ENCODE data around the gene TDRD10. TPM values are rescaled to one million over a fixed set of nuclear protein-coding genes. Genes with fewer than 3 reads are reported as not detected.

TDRD10 gene
- polyA plus RNA-seq, 3 donors, result not detected

GRCh38 chr1:154595621-154596020 is 93.6 kb downstream of the TDRD10 start:
- TF ChIP-seq CTCF (IDR thresholded peaks at IDR 0.05), result no peak
- Mint-ChIP-seq H3K36me3 (peaks cover 82 to 95% of the 10 kb centered on the region in 2 donors), H3K4me3 (no peak overlapping the region), H3K4me1 (no peaks in the 10 kb centered on the region), H3K27ac (no peak overlapping the region), H3K27me3 (ENCODE audit: low read depth in 3 of 3) (peaks cover 0 to 2% (median 0%) of the 10 kb centered on the region in 3 donors), H3K9me3 (no peaks in the 10 kb centered on the region)
- Histone ChIP-seq H2AFZ (ENCODE audit: insufficient read depth, low read depth, low read length, poor library complexity, severe bottlenecking) (no peak overlapping the region), H3K27ac (ENCODE audit: low read depth in 1 of 2, low read length in 2 of 2) (no peak overlapping the region), H3K27me3 (ENCODE audit: control insufficient read depth in 2 of 2, insufficient read depth in 2 of 2, low read length in 2 of 2) (no peaks in the 10 kb centered on the region), H3K4me2 (replicated peaks; ENCODE audit: extremely low read depth, low read length, poor library complexity, severe bottlenecking) (no peak overlapping the region), H3K36me3 (replicated peaks in 1 of 2; ENCODE audit: control insufficient read depth in 1 of 2, insufficient read depth in 2 of 2, low read length in 2 of 2) (peaks cover 97 to 99% of the 10 kb centered on the region in 2 donors), H4K20me1 (ENCODE audit: insufficient read depth, low read length) (peaks cover 99% of the 10 kb centered on the region), H3K4me1 (ENCODE audit: control insufficient read depth in 1 of 2, insufficient read depth in 2 of 2, low read length in 2 of 2) (no peaks in the 10 kb centered on the region), H3K79me2 (ENCODE audit: insufficient read depth, low read length) (peaks cover 40% of the 10 kb centered on the region), H3K9me3 (replicated peaks in 1 of 2; ENCODE audit: control insufficient read depth in 1 of 2, insufficient read depth in 1 of 2, low read length in 2 of 2) (no peaks in the 10 kb centered on the region), H3K4me3 (replicated peaks in 1 of 3; ENCODE audit: low read depth in 2 of 3, low read length in 3 of 3) (no peak overlapping the region), H3K9ac (ENCODE audit: insufficient read depth, low read length, poor library complexity, severe bottlenecking) (no peak overlapping the region)
- intact Hi-C loops (cut with micrococcal nuclease), result no loop called here
- WGBS (ENCODE audit: insufficient coverage), result no CpG with 5 or more reads among the region's 1 CpG
- no peak for DNase-seq

Other genes with a start within 250 kb of the TDRD10 start
- 10 to 100 TPM; 51.4 to 94.9 (median 91.7) TPM for gene HAX1, start 229.6 kb upstream of the TDRD10 start, polyA plus RNA-seq
- under 1 TPM in 1 of 3 donors, not detected in 2; 0.09 TPM for gene AQP10, start 181.1 kb upstream of the TDRD10 start, polyA plus RNA-seq
- gene ATP8B2, start 176.7 kb upstream of the TDRD10 start, polyA plus RNA-seq, result 1 to 10 TPM in 1 of 3 donors, under 1 TPM in 2; 0.46 to 2.2 (median 0.98) TPM
- 10 to 100 TPM; 56.4 to 81.7 (median 62.1) TPM for gene IL6R, start 96.9 kb upstream of the TDRD10 start, polyA plus RNA-seq
- gene SHE, start 193 bp downstream of the TDRD10 start, polyA plus RNA-seq, result not detected
- 10 to 100 TPM in 1 of 3 donors, 1 to 10 TPM in 2; 6.4 to 22.6 (median 8.4) TPM for gene UBE2Q1, start 56.4 kb downstream of the TDRD10 start, polyA plus RNA-seq
- under 1 TPM in 1 of 3 donors, not detected in 2; 0.05 TPM for gene CHRNB2, start 65.6 kb downstream of the TDRD10 start, polyA plus RNA-seq
- gene ADAR, start 106.0 kb downstream of the TDRD10 start, polyA plus RNA-seq, result 100 to 1,000 TPM in 1 of 3 donors, 10 to 100 TPM in 2; 57.3 to 100 (median 91.6) TPM